ENCODE measurements around the gene FBXW4.

The FBXW4 gene

DNA sequence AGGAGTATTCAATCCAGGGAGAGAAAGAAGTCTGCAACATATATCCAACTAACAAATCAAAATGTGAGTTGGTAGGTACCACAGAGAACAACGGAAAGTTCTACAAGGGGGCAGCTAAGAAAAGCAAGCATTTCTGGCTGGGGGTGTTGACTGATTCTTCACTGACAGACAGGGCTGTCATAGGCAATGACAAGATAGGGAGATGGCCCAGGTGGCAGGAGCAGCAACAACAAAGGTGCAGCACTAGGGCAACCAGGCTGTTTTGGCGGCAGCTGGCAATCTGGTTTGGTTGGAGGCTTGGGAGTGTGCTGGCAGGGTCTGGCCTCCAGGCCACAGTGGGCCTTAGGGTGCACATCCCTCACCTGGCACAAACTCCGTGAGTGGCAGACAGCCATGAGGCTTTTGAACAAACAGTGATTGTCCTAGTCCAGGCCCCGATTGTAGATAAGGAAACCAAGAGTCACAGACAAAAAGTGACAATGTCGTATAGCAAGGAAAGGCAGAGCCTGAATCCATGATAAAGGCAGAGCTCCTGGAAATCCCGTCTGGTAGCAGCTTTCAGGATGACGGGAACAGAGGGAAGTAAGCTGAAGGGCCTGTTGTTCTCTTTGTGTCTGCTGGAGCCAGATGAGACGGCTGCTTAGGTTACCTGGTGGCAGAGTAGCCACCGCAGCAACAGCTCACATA, 78.4 kb downstream of the FBXW4 start:
- DNase-seq (ENCODE audit: low spot score), result no peak

DNA sequence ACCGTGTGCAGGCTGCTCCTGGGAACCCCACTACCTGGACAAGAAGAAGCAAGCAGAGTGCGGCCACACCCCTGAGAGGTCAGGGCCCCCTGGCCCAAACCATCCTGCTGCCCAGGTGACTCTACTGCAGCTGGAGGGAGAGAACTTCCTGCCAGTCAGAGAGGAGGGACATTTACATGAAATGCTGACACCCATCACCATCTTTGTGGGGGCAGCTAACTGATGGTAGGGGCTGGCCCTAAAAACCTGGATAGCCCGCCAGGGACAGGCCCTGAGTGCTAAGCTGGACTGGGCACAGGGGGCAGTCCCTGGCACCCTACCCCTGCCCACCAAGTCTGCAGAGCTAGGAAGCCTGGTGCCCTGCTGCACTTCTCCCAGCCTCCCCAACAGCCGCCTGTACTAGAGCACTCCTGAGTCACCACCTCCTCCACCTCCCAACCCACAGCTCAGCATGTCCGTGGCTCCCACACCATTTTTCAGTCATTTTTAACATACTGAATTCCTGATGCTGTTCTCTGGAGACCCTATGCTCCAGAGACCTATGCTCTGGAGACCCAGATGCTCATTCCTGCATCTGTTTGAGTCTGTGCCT, 79.3 kb downstream of the FBXW4 start:
- DNase-seq (ENCODE audit: low spot score), result no peak

DNA sequence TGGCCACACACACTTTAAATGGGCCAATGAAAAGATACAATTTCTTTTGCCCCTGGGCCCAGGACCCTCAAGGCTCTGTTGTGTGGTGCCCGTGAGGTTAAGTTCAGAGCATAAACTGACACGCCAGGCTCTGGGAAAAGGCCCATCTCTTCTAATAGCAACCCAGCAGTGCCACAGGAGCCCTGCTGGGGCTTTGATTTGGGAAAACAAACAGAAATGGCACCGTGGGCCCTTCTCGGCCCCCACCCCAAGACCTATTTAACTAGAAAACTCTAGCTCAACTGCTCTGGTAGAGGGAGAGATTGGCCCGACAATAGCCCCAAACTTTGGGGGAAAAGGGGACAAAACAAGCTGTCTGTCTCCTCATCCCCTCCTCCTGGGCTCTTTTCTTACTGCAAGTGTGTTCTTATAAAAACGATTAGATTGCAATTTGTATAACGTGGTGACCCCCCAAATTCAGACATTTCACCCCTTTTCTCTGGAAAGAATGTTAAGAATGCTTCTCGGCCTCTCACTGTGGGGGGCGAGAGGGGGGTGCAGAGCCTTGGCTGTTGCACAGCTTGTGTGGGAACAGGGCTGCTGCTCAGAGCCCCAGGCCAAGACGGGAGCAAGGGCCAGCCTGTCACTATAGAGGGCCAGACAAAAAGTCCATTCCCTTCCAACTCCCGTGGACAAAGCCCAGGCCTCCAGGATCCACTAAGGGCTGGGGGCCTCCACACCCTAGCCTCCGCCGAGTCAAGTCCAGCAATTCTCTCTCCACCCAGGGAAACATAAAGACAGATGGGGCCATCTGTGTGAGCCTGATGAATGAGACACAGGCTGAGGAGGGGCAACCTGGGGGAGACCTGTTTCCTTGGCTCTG, 80.1 kb downstream of the FBXW4 start:
- DNase-seq (ENCODE audit: low spot score), result no peak

GRCh38 chr10:101613646-101614045, 81.3 kb downstream of the FBXW4 start:
- no peak for DNase-seq (ENCODE audit: low spot score)

GRCh38 chr10:101612872-101613271, 82.1 kb downstream of the FBXW4 start:
- DNase-seq (ENCODE audit: low spot score), result no peak

GRCh38 chr10:101612086-101612485, 82.9 kb downstream of the FBXW4 start:
- no peak for DNase-seq (ENCODE audit: low spot score)

- DNase-seq (ENCODE audit: low spot score), result no peak
Observed at GRCh38 chr10:101611096-101611905, 83.7 kb downstream of the FBXW4 start.

GRCh38 chr10:101609481-101609880, 85.5 kb downstream of the FBXW4 start:
- no peak for DNase-seq (ENCODE audit: low spot score)

GRCh38 chr10:101607124-101607523, 87.8 kb downstream of the FBXW4 start:
- DNase-seq (ENCODE audit: low spot score), result no peak

- peak; percentile 81 for DNase-seq (ENCODE audit: low spot score)
Observed at GRCh38 chr10:101602761-101603398, 92.1 kb downstream of the FBXW4 start.

DNA sequence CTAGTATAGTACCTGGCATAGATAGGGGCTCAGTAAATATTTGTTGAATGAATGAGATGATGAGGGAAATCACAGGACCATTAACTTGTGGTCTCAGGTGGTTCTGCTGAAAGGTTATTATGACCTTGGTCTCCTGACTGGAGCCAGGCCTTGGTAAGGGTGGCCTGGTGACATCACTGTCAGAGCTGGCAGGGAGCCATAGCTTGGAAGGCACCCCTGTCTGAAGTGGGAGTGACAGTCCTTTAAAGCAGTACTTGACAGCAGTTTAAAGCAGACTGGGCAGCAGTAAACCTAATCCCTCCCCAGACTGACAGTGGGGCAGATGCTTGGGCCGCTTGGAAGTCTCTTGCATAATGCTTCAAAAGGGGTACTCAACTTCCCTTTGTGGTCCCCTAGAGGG, 93.4 kb downstream of the FBXW4 start:
- no peak for DNase-seq (ENCODE audit: low spot score)

DNA sequence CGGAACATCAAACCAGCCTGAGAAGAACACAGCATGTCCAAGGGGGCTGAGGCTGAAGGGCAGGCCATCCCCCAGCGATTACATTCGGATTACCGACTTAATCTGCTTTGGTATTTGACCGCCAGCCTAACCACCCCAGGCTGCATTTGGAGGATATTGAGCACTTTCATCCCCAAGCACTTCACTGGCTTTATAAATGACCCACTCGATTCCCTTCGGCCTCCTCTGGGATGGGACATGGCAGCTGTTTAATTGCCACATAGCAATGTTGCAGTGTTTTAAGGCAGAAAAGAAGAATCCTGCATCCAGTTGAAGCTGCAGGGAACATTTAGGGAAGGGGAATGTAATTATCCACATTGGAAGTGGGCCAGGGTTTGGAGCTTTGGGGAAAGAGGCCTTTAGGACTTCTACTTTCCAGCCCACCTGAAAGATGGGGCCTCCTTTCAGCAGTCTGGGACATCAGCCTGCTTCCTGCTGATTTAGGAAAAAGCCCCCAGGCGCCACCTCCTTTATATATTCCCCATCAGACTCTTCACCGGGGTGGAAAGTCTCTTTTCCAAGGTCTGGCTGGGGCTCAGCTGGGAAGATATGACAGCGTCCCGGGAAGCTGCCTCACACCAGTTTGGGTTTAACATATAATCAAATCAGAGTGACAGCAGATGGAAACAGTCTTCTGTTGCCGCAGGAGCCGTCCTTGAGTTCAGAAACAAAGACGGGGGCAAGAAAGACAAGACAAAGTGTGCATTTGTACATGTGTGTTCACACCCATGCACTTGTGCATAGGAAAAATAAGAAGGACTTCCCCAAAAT, 97.7 kb downstream of the FBXW4 start:
- DNase-seq (ENCODE audit: low spot score), result no peak

- no peak for DNase-seq (ENCODE audit: low spot score)
Observed at GRCh38 chr10:101595591-101596433, 99.2 kb downstream of the FBXW4 start.

DNA sequence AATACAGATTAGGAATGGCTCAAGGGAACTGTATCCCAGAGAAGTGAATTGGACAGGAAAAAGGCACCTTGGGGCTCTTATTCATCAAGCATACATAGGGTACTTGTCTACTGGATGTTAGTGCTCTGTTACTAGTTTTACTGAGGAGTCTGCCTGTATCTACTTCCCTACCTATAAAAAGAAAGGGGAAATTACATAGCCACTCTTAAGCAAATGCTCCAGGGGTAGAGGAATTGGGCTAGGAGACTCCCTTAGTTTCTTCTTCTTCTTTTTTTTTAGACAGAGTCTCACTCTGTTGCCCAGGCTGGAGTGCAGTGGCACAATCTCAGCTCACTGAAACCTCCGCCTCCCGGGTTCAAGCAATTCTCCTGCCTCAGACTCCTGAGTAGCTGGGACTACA, 101.6 kb downstream of the FBXW4 start:
- DNase-seq (ENCODE audit: low spot score), result peak; percentile 69

DNA sequence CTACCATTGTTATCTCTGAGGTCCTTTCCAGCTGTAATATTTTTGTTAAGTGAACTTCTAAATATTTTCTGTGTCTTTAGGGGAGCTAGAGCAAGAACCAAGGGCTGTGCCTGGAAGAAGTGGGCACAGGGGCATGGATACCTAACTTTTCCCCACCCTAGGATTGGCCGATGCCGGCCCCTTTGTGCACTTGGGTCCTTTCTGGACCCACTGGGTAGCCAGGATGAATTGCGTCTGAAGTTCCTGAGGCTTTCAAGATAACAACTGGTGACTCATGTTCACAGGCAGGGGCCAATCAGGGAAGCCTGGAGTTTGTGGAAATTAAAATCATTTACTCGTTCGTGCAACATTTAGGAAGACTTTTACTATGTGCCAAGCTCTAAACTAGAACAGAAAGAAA, 106.1 kb downstream of the FBXW4 start:
- no peak for DNase-seq (ENCODE audit: low spot score)

GRCh38 chr10:101587725-101588653, 107.0 kb downstream of the FBXW4 start, which contains the start of the genes DPCD and POLL:
Gene DPCD, plus strand, starts transcription at chr10:101588321. Its CDS starts 16 bp downstream, at chr10:101588337.
Gene POLL, minus strand, starts transcription at chr10:101588257. Its CDS starts 897 bp downstream, at chr10:101587360.
- DNase-seq (ENCODE audit: low spot score), result peak; percentile 95

GRCh38 chr10:101585841-101586240, 109.1 kb downstream of the FBXW4 start:
- no peak for DNase-seq (ENCODE audit: low spot score)

All from pons (tissue), 1 donor.